Activated CD4-positive, alpha-beta T cell treated with anti-CD3 and anti-CD28 coated beads, Interleukin-10, Interleukin-2, amounts not matched to agents 100 ng/mL and 50 ng/mL, durations not matched to agents 16 hours and 8 hours (primary cell): ENCODE measurements around the gene ASB1.
"Not testable (repeated sequence)": the region's sequence is repeated elsewhere in the genome, so short reads cannot be mapped to it uniquely, and the experiment has no call there.

Experiments used
- DNase-seq: peaks from one replicate; pipeline ENCODE4 v3.0.0-alpha.2; 2020

The ASB1 gene

DNA sequence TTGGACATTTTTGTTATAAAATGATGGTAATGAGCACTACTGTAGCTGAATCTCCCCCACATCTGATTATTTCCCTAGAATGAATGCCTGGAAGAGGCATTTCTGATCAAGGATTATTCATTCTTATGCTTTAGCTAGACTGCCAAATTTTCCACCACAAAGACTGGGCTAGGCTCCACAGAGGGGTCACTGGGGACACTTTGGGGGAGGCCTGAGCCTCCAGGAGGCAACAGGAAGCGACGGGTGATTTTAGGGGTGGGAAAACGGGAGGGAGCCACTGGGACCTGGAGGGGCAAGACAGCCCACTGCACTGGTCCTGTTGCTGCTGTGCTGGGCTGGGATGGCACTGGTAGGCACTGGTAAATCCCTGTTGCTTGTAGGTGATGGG, 2.4 kb upstream of the ASB1 start:
- DNase-seq: no peak

DNA sequence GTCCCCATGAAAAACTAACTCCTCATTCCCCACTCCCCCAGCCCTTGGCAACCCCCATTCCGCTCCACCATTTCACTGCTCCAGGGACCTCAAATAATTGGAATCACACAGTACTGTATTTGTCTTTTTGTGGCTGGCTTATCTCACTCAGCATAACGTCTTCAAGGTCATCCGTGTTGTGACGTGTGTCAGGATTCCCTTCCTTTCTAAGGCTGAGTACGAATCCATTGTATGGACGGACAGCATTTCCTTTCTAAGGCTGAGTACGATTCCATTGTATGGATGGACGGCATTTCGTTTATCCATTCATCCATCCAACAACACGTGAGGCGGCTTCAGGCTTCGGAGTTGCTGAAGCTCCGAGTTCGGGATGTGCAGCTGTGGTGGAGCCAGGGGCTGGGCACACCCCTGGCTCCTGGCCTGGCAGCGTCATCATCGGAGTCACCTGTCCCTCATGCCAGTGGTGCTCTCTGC, 1.2 kb upstream of the ASB1 start:
- DNase-seq: no peak

DNA sequence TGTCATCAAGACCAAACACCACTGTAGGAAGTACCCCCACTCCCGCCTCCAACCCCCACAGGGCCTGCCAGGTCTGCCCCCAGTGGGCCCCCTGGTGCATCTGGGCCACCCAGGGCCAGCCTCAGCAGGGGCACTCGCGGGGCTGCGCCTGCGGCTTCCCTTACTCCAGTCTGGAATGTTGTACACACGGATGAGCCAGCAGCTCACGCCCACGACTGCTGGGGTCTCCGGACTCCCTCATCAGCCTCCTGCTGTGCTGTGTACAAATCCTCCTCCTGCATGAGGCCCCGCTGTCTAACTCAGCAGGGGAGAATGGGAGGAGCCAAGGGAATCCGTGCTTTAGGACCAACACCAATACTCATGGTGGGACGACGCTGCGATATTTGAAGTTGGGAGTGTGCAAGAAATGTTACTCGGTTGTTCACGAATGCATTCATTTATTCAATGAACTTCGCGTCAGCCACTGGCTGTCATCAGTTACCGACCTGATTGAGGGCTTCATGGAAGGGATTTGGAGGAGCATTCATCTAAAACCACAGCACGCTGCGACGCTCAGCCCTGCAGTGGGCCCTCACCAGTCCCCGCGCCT, 654 bp upstream of the ASB1 start:
- no peak for DNase-seq

DNA sequence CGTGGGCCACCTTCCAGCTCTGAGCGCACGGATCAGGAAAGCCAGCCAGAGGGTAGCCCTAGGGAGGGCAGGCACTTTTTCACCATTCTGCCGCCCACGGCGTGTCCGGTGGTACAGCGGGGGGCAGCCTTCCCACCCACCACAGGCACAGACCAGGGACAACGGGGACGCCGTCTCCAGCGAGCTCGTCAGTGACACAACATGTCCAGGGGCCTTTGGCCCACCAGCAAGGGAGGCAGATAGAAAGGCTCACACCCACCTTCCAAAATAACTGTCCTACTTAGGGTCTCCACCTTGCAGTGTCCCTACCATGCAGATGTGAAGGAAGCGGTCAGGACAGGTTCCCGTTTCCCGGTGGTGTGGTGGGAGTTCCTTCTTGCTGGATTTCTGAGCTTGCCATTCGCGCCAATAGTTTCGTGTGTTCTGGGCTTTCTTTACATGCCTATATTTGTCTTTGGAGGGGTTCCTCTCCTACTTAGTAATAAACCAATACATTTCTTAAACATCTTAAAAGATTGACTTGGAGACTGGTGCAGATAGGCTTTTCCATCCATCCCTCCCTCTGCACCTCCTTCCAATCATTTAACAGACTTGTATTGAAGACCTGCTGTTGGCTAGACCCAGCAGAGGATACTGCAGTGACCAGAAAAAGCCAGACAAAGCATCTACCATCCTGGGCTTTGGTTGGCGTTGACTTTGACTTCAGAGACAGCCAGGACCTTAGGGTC, 872 bp downstream of the ASB1 start:
- no peak for DNase-seq

DNA sequence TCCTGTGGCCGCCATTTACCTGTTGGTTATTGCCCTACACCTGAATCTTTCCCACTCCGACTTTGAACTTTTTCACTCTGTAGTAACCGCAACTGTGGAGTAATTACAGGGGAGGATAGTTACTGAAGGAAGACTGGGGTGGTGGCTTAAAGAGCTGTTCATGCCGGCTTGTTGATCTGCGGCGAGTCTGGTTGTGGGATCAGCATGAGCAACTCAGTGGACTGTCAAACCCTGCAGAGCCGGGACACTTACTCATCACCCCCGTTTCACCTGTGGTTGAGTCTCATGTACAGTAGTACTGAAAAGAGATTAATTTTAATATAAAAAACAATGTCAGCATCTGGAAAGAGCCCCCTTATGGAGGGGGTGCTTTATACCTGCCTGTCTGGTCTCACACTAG, 2.1 kb downstream of the ASB1 start:
- no peak for DNase-seq

DNA sequence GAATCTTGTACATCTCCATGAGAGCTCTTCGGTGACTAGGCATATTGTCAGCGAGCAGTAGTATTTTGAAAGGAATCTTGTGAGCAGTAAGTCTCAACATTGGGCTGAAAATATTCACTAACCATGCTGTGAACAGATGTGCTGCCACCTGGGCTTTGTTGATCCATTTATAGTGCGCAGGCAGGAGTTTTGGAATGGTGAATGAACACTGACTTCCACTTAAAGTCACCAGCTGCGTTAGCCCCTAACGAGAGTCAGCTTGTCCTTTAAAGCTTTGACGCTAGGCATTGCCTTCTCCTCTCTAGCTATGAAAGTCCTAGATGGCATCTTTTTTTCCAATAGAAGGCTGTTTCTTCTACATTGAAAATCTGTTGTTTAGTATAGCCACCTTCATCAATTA, 4.1 kb downstream of the ASB1 start:
- DNase-seq: no peak

DNA sequence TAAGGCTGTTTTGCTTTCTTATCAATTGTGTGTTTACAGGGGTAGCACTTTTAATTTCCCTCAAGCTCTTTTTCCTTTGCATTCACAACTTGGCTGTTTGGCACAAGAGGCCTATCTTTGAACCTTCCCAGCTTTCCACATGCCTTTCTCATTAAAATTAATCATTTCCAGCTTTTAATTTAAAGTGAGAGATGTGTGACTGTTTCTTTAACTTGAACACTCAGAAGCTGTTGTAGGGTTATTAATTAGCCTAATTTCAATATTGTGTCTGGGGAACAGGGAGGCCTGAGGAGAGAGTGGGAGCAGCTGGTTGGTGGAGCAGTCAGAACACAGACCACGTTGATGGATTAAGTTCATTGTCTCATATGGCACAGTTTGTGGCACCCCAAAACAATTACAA, 4.7 kb downstream of the ASB1 start:
- no peak for DNase-seq

DNA sequence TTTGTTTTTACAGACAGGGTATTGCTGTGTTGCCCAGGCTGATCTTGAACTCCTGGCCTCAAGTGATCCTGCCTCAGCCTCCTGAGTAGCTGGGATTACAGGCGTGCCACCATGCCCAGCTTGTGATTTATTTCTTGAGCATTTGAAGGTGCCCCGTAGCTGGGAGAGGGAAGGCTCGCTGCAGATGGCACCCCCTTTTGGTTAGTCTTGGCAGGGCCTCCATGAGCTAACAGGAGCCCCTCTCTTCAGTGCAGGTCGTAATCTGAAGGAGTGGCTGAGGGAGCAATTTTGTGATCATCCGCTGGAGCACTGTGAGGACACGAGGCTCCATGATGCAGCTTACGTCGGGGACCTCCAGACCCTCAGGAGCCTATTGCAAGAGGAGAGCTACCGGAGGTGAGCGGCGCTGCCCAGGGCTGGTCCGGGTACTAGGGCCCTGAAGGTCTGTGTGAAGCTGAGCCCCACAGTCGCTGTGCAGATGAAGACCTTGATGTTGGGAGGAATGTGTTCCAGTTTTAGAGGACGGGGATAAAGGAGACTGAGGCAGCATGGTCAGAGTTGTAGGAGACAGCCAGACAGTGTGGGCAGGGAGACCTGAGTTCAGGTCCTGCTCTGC, 6.7 kb downstream of the ASB1 start:
- no peak for DNase-seq

DNA sequence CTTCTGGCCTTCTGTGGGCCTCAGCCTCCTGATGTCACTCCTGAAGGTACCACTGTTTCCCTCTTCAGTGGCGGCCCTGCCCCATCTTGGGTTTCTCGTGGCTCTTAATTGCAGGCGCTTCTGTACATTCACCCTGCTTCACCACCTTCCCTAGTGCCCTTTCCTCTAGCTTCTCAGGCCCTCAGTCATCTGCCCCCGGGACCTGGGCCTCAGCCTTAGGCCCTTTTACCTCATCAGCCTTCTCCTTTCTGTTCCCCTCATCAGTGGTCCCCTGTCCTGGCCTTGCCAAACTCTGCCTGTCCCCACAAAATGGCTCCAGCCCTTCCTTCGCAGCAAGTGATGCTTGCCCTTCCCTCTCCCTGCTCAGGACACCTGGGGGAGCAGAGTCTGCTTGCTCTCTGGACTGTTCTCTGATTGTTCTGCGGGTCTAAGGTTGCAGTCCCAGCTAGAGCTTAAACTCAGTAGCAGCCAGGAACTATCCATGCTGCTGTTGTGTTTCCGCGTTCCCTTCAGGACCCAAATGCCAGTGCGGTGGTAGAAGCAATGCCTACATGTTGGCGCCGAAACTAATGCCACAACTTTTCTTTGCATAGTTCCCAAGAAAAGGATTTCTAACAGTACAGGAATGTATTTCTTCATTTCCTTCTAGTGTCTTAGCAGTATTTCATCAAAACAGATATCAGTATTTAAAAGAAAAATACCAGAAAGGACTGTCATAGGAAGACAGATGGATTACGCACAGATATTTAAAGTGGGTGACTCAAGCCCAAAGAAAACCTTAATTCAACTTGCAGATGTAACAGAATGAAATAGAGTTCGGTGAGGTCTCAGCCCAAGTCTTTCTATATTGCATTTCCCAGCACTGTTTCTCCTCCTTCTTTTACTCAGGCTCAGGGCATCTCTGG, 7.5 kb downstream of the ASB1 start:
- no peak for DNase-seq

DNA sequence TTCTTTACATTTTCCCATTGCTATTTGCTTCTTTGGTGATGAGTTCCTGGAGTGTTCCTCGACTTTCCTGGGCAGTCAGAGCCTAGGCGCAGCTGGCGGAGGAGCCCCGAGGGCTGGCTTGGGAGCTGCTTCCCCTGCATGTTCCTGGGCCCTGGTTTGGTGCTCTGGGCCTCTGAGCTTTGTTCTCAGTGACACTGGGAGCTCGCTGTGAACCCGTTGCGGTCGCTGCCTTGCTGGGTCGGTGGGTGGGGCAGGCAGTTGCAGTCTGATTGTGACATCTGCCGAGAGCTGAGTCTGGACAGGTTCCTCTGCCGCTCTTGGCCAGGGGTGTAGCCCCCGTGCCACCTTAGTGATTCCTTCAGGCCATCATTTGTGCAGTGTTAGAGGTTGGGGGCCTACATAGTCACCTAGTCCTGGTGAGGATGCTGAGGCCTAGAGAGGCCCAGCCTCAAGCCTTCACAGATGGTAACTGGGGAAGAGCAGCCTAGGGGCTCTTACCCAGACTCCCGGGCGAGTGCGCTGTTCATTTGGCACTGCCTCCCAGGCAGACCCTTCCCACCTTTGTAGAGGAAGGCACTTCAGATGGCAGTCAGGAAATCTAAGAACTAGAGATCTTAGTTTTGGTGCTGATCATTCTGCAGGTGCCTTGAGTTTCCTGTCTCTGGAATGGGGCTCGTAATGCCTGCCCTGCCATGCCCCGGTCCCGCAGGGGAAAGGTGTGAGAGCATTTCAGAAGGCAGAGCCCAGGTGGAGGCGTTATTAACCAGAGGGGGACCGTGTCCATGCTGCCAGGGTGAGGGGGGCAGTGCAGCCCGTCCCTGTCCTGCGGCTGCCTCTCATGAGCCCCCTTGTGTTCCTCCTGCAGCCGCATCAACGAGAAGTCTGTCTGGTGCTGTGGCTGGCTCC, 8.4 kb downstream of the ASB1 start:
- no peak for DNase-seq

DNA sequence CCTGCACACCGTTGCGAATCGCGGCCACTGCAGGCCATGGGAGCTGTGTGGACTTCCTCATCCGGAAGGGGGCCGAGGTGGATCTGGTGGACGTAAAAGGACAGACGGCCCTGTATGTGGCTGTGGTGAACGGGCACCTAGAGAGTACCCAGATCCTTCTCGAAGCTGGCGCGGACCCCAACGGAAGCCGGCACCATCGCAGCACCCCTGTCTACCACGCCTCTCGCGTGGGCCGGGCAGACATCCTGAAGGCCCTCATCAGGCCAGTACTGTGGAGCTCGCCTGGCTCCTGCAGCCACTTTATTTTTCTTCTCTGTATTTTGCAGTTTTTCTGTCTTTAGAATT, 9.0 kb downstream of the ASB1 start:
- no peak for DNase-seq

DNA sequence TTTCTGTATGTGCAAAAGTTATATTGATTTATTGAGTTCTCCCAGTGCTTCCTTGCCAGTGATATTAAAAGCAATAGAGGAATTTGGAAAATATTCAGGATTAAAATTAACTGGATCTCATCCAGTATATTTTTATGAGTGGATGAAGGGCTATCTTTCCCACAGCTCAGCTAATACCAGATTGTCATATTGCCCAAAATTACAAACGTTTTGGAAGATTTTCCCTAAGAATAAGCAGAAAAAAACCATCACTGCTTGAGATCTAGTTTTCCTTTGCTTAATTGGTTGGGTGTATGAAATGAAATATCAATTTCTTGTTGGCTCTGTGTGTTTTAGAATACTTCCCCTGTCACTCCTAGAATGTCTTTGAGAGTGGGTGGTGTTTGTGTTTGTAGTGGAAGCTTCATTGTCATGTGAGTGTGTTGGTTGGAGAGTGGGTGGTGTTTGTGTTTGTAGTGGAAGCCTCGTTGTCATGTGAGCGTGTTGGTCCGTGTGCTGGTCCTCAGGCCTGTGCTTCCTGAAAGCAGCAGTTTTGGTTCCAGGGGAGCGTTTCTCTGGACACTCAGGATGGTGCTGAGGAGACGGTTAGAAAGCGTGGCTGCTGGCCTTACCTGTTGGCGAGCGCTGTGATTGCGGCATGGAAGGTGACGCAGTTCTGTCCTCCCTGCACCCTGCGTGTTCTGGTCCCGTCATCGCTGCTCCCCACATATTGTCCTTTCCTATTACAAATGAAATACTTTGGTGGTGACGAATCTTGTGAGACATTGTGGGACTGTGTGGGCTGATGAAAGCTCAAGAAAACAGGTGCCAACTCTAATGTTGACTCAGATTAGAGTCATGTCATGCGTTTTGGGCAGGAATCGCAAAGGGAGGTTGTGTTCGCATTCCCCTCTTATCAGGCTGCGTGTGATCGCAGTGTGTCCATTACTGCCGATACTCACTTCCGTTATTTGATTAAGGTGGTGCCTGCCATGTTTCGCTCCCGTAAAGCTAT, 12.4 kb downstream of the ASB1 start:
- DNase-seq: peak; percentile 87

DNA sequence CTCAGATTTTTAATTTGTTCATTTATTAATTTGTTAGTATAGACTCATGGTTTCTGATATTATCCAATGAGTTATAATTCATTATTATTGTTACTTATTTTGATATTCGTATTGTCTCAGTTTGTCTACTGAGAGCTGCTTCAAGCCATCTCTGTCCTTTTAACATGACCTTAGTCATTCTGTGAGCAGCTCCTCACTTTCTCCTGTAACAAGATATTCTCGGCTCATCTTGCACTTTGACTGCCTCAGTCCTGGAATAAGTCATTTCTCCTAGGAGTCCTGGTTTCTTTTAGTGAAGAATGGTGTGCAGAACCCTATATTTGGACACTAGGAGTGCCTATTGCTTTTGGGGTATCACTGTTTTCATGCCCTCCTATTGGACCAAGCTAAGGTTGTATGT, 13.2 kb downstream of the ASB1 start:
- DNase-seq: peak; percentile 53

DNA sequence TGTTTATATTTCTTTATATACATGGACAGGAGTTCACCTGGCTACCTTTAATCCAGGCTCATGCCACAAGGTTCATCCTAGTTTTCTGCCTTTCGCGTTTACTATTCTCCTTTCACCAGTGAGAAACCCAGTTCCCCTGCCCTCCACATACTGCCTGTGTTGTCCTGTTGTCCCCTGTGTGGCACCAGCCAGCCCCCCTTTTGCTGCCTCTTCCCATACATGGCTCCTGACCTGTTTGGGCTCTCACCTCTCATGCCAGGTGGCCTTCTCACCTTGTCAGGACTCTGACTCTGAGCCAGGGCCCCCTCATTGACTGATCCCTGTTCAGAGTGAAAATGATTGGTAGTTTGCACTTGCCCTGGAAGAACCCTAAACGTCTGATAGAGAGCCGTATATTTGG, 13.6 kb downstream of the ASB1 start:
- DNase-seq: no peak

DNA sequence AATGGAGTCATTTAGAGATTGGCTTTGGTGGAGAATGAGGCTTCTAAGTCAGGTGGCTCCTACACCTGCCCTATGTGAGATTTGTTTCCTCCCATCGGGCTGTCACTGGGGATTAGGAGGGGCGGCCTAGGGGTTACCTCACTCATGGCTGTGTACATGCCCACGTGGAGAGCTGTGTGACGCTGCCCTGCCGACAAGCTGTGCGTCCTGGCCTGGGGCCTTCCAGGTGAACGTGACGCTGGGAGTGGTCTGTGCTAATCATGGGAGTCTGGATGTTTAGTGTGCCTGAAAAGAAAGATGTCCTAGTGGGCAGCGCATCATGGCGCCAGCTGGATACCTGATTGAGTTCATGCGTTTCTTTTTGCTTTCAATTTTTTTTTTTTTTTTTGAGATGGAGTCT, 14.0 kb downstream of the ASB1 start:
- DNase-seq: no peak

DNA sequence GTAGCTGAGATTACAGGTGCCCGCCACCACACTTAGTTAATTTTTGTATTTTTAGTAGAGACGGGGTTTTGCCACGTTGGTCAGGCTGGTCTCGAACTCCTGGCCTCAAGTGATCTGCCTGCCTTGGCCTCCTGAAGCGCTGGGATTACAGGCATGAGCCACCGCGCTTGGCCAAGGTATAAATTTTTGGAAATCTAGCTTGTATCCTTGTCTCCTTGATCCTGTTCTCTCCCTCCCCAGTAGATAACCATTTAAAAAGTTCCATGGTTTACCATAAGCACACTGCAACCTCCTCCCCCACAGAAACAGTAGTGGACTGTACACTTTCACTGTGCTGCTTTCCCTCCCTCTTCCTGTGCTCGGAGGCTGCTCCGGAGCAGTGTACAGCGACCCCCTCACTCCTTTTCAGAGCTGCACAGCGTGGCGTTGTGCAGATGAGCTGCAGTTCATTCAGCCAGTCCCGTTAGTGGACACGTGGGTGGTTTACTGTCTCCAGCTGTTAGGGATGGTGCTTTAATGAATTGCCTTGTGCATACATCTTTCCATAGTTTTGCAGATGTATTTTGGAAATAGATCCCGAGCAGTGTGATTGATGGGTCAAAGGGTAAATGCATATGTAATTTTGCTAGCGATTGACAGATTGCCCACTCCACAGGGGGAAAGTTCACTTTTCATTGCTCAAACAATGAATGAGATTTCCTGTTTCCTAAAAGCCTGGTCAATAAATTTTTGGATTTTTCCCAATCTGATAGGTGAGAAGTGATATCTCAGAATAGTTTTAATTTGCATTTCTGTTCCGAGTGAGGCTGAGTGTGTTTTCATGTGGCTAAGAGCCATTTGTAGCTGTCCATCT, 14.8 kb downstream of the ASB1 start:
- no peak for DNase-seq

DNA sequence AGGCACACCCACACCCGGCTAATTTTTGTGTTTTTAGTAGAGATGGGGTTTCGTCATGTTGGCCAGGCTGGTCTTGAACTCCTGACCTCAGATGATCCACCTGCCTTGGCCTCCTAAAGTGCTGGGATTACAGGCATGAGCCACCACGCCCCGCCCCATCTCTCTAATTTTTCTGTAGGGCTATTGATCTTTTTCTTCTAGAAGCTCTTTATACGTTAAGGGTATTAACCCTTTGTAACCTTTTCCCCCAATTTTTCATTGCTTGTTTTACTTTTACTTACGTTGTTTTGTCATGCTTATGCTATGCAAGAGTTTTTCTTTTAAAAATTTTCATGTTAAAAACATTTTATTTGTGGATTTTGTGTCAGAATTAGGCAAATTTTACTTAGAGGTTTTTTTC, 15.5 kb downstream of the ASB1 start:
- not testable (repeated sequence) for DNase-seq

DNA sequence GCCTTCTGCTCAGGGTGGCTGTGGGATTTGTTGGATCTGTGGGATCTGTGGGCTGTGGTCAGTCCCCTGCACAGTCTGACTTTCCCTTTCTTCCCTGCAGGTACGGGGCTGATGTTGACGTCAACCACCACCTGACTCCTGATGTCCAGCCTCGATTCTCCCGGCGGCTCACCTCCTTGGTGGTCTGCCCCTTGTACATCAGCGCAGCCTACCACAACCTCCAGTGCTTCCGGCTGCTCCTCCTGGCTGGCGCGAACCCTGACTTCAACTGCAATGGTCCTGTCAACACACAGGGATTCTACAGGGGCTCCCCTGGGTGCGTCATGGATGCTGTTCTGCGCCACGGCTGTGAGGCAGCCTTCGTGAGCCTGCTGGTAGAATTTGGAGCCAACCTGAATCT, 17.5 kb downstream of the ASB1 start:
- no peak for DNase-seq

DNA sequence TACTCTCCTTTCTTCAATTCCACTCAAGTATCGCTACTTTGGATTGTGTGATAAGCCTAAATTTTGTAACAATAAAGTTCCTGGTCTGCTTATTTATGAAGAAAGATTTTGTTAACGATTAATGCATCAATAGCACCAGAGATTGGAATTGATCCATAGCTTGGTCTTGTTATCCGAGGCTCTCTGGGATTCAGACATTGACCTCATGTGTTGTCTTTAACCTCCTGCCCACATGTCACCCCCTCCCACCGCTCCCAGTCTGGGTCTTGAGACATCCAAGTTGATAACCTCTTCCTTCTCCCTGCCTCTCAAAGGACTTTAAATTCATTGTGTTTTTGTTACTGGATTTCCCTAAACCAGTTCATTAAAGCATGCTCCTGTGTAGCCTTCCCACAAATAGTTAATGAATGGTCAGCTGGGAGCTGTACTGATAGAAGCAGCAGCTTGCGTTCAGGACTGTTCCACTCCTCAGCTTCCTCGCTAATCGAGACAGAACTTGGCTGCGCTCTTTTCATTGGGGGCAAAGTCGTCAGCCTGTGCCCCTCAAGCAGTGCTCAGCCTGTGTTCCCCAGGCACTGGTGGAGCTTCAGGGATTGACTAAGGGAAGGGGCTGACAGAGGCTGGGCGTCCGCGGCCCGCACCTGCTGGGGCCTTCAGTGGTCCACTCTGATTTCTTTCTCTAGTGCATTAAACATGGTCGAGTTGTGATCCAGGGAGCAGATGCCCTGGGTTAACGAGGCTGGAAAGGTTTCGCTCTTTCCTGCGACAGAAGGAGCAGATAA, 18.9 kb downstream of the ASB1 start:
- no peak for DNase-seq
